Liver (tissue), 9 donors: Measurements from ENCODE around the gene FCGR1A. TPM values are rescaled to one million over a fixed set of nuclear protein-coding genes. Genes with fewer than 3 reads are reported as not detected.
"Not testable (repeated sequence)": the region's sequence is repeated elsewhere in the genome, so short reads cannot be mapped to it uniquely, and the experiment has no call there.

Source experiments
- DNase-seq: peaks from one replicate; pipeline ENCODE4 v3.0.0-alpha.2; 2017; ENCODE audit warnings: low spot score
- H3K27ac ChIP-seq, 2 donors: one replicate each; pipeline ENCODE4 v1.7.0; 2013; ENCODE audit warnings: inconsistent platforms in 2 of 2, low read length in 2 of 2, control low read depth in 1 of 2, low read depth in 1 of 2, mild to moderate bottlenecking in 1 of 2
- H3K27me3 ChIP-seq, 4 donors: one replicate each; pipeline versions ENCODE4 v1.6.1 to v1.7.0; 2013; ENCODE audit warnings: low read length in 3 of 4, inconsistent platforms in 1 of 4, mild to moderate bottlenecking in 1 of 4, moderate library complexity in 1 of 4; ENCODE audit not compliant: control insufficient read depth in 4 of 4, insufficient read depth in 4 of 4
- H3K36me3 ChIP-seq, 4 donors: one replicate each; pipeline versions ENCODE4 v1.6.1 to v1.7.0; 2013; ENCODE audit warnings: low read length in 3 of 4, mild to moderate bottlenecking in 3 of 4, low read depth in 1 of 4, moderate library complexity in 1 of 4; ENCODE audit not compliant: control insufficient read depth in 4 of 4, insufficient read depth in 3 of 4
- H3K4me1 ChIP-seq, 4 donors: one replicate each; pipeline versions ENCODE4 v1.6.1 to v1.7.0; 2013; ENCODE audit warnings: low read length in 3 of 4, mild to moderate bottlenecking in 3 of 4, moderate library complexity in 1 of 4; ENCODE audit not compliant: control insufficient read depth in 4 of 4, insufficient read depth in 4 of 4
- H3K4me3 ChIP-seq, 3 donors: one replicate each; pipeline versions ENCODE4 v1.6.1 to v1.7.0; 2013; ENCODE audit warnings: low read length in 3 of 3, control low read depth in 1 of 3, low read depth in 1 of 3, mild to moderate bottlenecking in 1 of 3
- H3K9ac ChIP-seq, 2 donors: one replicate each; pipeline ENCODE4 v1.7.0; 2013; ENCODE audit warnings: low read length in 2 of 2, mild to moderate bottlenecking in 2 of 2, moderate library complexity in 2 of 2, control low read depth in 1 of 2, low read depth in 1 of 2
- H3K9me3 ChIP-seq, 4 donors: one replicate each; pipeline versions ENCODE4 v1.6.1 to v1.7.0; 2013; ENCODE audit warnings: low read length in 3 of 4; ENCODE audit not compliant: control insufficient read depth in 4 of 4
- WGBS: extraction: QIAGEN DNeasy Blood & Tissue Kit; methylation state at CpG from one replicate; pipeline ENCODE4 v1.1.7; 2013; 5-methylcytosine and 5-hydroxymethylcytosine counted together
- polyA plus RNA-seq, 2 donors: library from polyadenylated mRNA; stranded (reverse) in 1 of 2; unstranded in 1 of 2; fragments of 200-250 nt in 1 of 2; fragments of >200 nt in 1 of 2; fragmentation: Nextera tagmentation in 1 of 2; extraction: Ambion mirVana in 1 of 2; gene quantifications; one replicate each; pipeline versions ENCODE4 v1.2.1 to v1.2.3, GENCODE V29; 2013 to 2015
- total RNA-seq, 2 donors: library from RNA; depleted of rRNA; stranded (reverse); fragments of >200 nt; gene quantifications; one replicate each; pipeline ENCODE4 v1.2.3, GENCODE V29; 2014
- donor health status: healthy.
- donor health status: healthy.
- donor health status: healthy.
- donor health status: healthy.
- donor health status: healthy.

FCGR1A gene
- total and polyA plus RNA-seq, 4 donors = 1.6 to 4.5 (median 3.0) TPM

GRCh38 chr1:149748144-149748500 is 34.4 kb upstream of the FCGR1A start:
- H3K4me1 ChIP-seq, H3K36me3 ChIP-seq, H3K27me3 ChIP-seq, H3K27ac ChIP-seq, DNase-seq, H3K9ac ChIP-seq, H3K9me3 ChIP-seq, H3K4me3 ChIP-seq: not testable (repeated sequence)
- WGBS = 28% methylated on average over 8 of the region's 8 CpGs

- not testable (repeated sequence) for H3K27me3 ChIP-seq, H3K9ac ChIP-seq, DNase-seq, H3K9me3 ChIP-seq, H3K36me3 ChIP-seq, H3K4me1 ChIP-seq, H3K4me3 ChIP-seq, H3K27ac ChIP-seq
- WGBS = 12% methylated on average over 1 of the region's 2 CpGs
These were observed 31.9 kb upstream of the FCGR1A start for GRCh38 chr1:149750562-149750961.

- not testable (repeated sequence) for H3K36me3 ChIP-seq, H3K27ac ChIP-seq, H3K27me3 ChIP-seq, DNase-seq, H3K4me3 ChIP-seq, H3K9ac ChIP-seq, H3K9me3 ChIP-seq, H3K4me1 ChIP-seq
- 100% methylated on average over 1 of the region's 1 CpG for WGBS
These were observed 30.3 kb upstream of the FCGR1A start for GRCh38 chr1:149752186-149752585.

GRCh38 chr1:149753466-149753865 is 29.0 kb upstream of the FCGR1A start:
- not testable (repeated sequence) for H3K9me3 ChIP-seq, H3K27ac ChIP-seq, H3K4me3 ChIP-seq, DNase-seq, H3K4me1 ChIP-seq, H3K36me3 ChIP-seq, H3K9ac ChIP-seq, H3K27me3 ChIP-seq
- WGBS = 64% methylated on average over 2 of the region's 2 CpGs

GRCh38 chr1:149755294-149755693 is 27.2 kb upstream of the FCGR1A start:
- not testable (repeated sequence) for H3K4me3 ChIP-seq, H3K9ac ChIP-seq, H3K4me1 ChIP-seq, H3K36me3 ChIP-seq, H3K27me3 ChIP-seq, H3K9me3 ChIP-seq, H3K27ac ChIP-seq, DNase-seq
- 65% methylated on average over 2 of the region's 2 CpGs for WGBS

- not testable (repeated sequence) for H3K4me1 ChIP-seq, H3K9ac ChIP-seq, H3K27ac ChIP-seq, DNase-seq, H3K4me3 ChIP-seq, H3K27me3 ChIP-seq, H3K9me3 ChIP-seq, H3K36me3 ChIP-seq
- WGBS = 74% methylated on average over 2 of the region's 2 CpGs
These were observed 20.2 kb upstream of the FCGR1A start for GRCh38 chr1:149762294-149762693.

GRCh38 chr1:149764087-149764800 is 18.2 kb upstream of the FCGR1A start:
- not testable (repeated sequence) for H3K9me3 ChIP-seq, H3K27ac ChIP-seq, H3K27me3 ChIP-seq, H3K4me3 ChIP-seq, H3K4me1 ChIP-seq, DNase-seq, H3K9ac ChIP-seq, H3K36me3 ChIP-seq
- WGBS = 74% methylated on average over 1 of the region's 1 CpG

GRCh38 chr1:149766241-149766640 is 16.3 kb upstream of the FCGR1A start:
- H3K4me1 ChIP-seq, H3K36me3 ChIP-seq, H3K27me3 ChIP-seq, DNase-seq, H3K9ac ChIP-seq, H3K4me3 ChIP-seq, H3K9me3 ChIP-seq, H3K27ac ChIP-seq: not testable (repeated sequence)
- WGBS = 87% methylated on average over 1 of the region's 1 CpG

- not testable (repeated sequence) for H3K9me3 ChIP-seq, H3K9ac ChIP-seq, H3K36me3 ChIP-seq, DNase-seq, H3K27me3 ChIP-seq, H3K27ac ChIP-seq, H3K4me1 ChIP-seq, H3K4me3 ChIP-seq
- no CpG with 5 or more reads among the region's 1 CpG for WGBS
These were observed 13.3 kb upstream of the FCGR1A start for GRCh38 chr1:149769216-149769615.
